ENCODE data around the gene SLC50A1.

The SLC50A1 gene

DNA sequence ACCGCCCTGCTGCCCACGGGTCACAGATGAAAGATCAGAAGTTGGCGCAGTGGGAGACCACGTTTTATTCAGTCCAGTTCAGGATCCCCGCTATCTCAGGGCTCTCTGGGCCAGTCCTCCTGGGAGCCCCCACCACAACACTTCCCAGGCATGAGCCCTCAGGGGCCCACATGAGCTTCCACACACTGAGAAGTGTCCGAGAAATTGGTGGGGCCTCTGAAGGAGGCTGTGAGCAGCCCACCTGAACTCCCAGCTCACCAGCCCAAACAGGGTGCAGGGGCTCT, 50.1 kb downstream of the SLC50A1 start:
- no peak for DNase-seq

DNA sequence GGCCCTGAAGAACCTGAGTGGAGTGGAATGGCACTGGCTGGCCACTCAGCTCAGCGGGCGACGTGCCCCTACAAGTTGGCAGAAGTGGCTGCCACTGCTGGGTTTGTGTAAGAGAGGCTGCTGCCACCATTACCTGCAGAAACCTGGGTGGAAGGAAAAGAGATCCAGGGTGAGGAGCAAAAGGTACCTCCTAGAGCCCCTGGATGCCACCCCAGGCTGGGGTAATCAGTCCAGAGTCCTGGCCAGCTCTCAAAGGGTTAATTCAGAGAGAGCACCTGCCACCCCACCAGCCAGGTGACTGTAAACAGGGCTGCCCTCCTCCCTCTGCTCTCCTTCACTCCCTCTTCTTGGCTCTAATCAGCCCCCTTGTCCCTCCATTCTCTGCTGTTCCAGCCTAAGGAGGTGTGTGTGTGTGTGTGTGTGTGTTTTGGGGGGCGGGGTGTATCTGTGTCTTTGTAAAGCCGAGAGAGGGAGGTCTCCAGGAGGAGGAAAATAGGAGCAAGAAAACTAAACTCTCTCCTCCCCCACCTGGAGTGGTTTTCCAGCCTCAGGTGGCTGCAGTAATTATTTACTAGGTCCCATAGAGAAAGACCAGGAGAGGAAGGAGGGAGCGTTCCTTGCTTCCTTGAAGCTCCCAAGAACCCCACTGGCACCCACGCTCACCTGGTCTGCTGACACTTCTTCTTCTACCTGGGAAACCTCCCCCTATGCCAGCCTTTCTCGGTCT, 50.6 kb downstream of the SLC50A1 start:
- no peak for DNase-seq

DNA sequence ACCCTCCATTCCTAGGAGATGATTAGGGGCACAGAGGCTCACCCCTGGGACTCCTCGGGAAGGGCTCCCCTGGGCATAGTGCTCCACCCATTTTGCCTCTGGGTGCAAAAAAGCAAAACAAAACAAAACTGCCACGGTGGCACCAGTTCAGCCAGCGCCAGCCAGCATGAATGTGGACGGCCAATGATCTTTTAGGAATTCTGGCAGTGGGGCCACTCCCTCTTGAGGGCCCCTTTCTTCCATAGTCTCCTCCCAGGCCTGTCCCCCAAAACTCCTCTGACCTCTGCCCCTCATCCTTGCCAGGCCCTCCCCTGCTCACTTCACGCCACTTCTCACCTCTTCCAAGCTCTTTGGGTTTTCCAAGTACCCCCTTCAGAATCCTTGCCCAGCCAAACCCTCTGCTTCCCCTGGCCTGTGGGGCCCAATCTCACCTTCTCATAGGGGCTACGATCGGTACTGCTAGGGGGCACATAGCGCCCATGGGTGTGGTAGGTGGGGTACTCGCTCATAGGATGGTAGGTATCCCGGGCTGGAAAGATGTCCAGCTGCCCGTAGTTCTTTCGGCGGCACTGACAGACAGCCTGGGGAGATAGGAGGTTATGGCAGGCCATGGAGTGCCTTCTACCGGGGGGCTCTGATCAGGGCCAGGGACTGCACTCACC, 51.3 kb downstream of the SLC50A1 start:
- DNase-seq = no peak

DNA sequence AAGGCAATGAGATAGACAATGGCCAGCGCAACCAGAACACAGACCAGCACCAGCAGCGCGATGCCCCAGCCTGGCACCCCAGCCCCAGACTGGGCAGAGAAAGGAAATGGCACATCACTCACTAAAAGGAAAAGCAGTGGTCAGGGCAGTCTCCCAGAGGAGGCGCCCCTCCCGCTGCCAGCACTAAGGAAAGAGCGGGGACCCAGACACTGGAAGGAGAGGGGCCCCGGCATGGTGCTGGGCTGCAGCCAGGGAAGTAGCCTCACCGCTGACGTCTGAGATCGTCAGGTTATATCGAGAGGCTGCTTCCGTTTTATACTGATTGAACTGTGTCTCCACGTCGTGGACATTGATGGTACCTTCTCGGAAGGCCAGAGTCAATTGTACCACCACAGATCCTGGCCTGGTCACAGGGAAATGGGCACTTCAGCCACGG, 51.8 kb downstream of the SLC50A1 start:
- DNase-seq = no peak

DNA sequence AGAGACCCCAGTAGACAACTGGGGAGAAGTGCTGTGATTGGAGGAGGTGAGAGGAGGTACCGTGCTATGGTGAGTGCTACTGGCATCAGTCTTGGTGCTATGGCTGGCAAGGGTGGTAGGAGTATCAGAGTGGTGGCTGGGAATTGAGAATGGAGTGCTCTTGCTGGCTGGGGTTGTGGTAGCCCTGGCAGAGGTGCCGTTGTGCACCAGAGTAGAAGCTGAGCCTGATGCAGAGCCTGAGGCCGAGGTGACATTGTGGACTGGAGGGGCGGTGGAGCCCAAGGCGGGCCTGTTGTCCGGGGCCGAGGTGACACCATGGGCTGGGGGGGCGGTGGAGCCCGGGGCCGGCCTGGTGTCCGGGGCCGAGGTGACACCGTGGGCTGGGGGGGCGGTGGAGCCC, 52.6 kb downstream of the SLC50A1 start:
- no peak for DNase-seq

Data from CD4-positive, alpha-beta T cell treated with Interleukin-1 beta for 1 hour (primary cell).